Cardiac muscle cell (in vitro differentiated cells and primary cell): Measurements from ENCODE around the gene SYNGAP1. TPM values are rescaled to one million over a fixed set of nuclear protein-coding genes. Genes with fewer than 3 reads are reported as not detected.
"Not testable (repeated sequence)": the region's sequence is repeated elsewhere in the genome, so short reads cannot be mapped to it uniquely, and the experiment has no call there.

Experiments used
- DNase-seq, 2 donors: peaks; one replicate each; pipeline versions ENCODE4 v3.0.0 to v3.0.0-alpha.2; 2010 to 2017; ENCODE audit warnings: low read depth in 1 of 2, low spot score in 1 of 2
- H3K27ac ChIP-seq: fragments of 200-600 bp; sonication (generic); 2 replicates; pipeline ENCODE4 v1.5.1; 2016
- H3K27me3 ChIP-seq: fragments of 200-600 bp; sonication (generic); 2 replicates; pipeline ENCODE4 v1.6.0; 2016; ENCODE audit warnings: control low read depth
- H3K36me3 ChIP-seq: fragments of 200-600 bp; sonication (generic); 2 replicates; pipeline ENCODE4 v1.5.1; 2016; ENCODE audit warnings: control low read depth
- H3K4me1 ChIP-seq: fragments of 200-600 bp; sonication (generic); 2 replicates; pipeline ENCODE4 v1.8.1; 2017; ENCODE audit warnings: low read depth, mild to moderate bottlenecking, mixed run types
- H3K4me3 ChIP-seq: fragments of 200-600 bp; sonication (generic); 2 replicates; pipeline ENCODE4 v1.5.1; 2016; ENCODE audit warnings: mild to moderate bottlenecking
- H3K9me3 ChIP-seq: fragments of 200-600 bp; sonication (generic); 2 replicates; pipeline ENCODE4 v1.5.1; 2017; ENCODE audit warnings: low read depth, mild to moderate bottlenecking, control low read depth
- CTCF ChIP-seq: IDR thresholded peaks from 2 replicates; pipeline ENCODE4 v1.5.1; 2012; ENCODE audit warnings: low read depth, mild to moderate bottlenecking, low read length
- polyA plus RNA-seq: library from polyadenylated mRNA; unstranded; fragments of >200 nt; fragmentation: Nextera tagmentation; extraction: Ambion mirVana; gene quantifications from 2 replicates; pipeline ENCODE4 v1.2.1, GENCODE V29; 2016
- total RNA-seq: library from RNA; depleted of rRNA; stranded (reverse); fragments of >200 nt; gene quantifications from 2 replicates; pipeline ENCODE4 v1.2.3, GENCODE V29; 2016

Gene SYNGAP1
- total and polyA plus RNA-seq, 2 experiments from 2014 or later: 6.8 to 20.2 TPM

GRCh38 chr6:33377171-33377570 is 42.7 kb upstream of the SYNGAP1 start:
- Histone ChIP-seq H3K9me3 (no peaks in the 10 kb centered on the region), H3K27ac (no peak overlapping the region), H3K4me3 (no peak overlapping the region), H3K36me3 (no peaks in the 10 kb centered on the region), H3K27me3 (no peaks in the 10 kb centered on the region), H3K4me1 (peaks cover 20% of the 10 kb centered on the region)
- no peak for TF ChIP-seq CTCF
- peak in 1 of 2 donors; percentile 61 for DNase-seq

- H3K27me3 ChIP-seq, H3K4me3 ChIP-seq, DNase-seq, H3K36me3 ChIP-seq, H3K9me3 ChIP-seq, H3K27ac ChIP-seq, H3K4me1 ChIP-seq: not testable (repeated sequence)
These were observed 40.7 kb upstream of the SYNGAP1 start for GRCh38 chr6:33379184-33379583.

DNA sequence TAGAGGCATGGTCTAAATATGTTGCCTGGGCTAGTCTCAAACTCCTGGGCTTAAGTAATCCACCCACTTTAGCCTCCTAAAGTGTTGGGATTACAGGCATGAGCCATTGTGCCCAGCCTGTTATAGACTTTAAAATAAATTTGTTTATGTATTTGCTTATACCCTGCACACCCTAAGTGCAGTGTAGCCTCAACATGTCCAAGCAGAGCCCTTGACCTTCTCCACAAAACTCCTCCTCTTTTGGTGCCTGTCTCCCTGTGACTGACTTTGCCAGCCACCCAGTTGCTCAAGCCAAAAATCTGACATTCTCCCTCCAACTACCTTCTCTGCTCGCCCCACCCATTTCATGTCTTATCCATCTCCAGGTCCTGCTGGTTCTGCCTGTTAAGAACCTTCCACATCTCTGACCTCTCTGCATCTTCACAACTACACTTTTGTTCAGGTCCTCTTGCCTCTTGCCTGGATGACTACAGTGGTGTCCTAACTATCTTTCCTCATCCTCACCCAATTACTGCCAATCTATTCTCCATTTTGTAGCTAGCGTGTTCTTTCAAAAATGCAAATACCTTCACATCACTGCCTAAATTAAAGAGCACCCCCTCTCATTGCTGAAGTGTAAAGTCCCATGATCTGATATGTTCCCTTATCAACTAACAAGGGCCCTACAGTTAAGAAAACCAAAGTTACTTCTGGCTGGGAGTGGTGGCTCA is 39.4 kb upstream of the SYNGAP1 start:
- no peaks in the 10 kb centered on the region for H3K9me3 ChIP-seq
- no peaks in the 10 kb centered on the region for H3K27me3 ChIP-seq
- DNase-seq: no peak
- TF ChIP-seq CTCF: no peak
- no peaks in the 10 kb centered on the region for H3K36me3 ChIP-seq
- H3K4me1 ChIP-seq: peaks cover 5% of the 10 kb centered on the region
- H3K27ac ChIP-seq: no peak overlapping the region
- no peak overlapping the region for H3K4me3 ChIP-seq

GRCh38 chr6:33383427-33384185 is 36.3 kb upstream of the SYNGAP1 start:
- Histone ChIP-seq H3K9me3 (no peaks in the 10 kb centered on the region), H3K27me3 (no peaks in the 10 kb centered on the region), H3K4me3 (no peak overlapping the region), H3K36me3 (no peaks in the 10 kb centered on the region), H3K27ac (no peak overlapping the region), H3K4me1 (peaks cover under 1% of the 10 kb centered on the region)
- no peak for DNase-seq
- TF ChIP-seq CTCF: no peak

- Histone ChIP-seq H3K4me1 (no peaks in the 10 kb centered on the region), H3K4me3 (no peak overlapping the region), H3K27me3 (no peaks in the 10 kb centered on the region), H3K36me3 (no peaks in the 10 kb centered on the region), H3K9me3 (no peaks in the 10 kb centered on the region), H3K27ac (no peak overlapping the region)
- peak; percentile 58 for TF ChIP-seq CTCF
- DNase-seq: peak in 1 of 2 donors; percentile 78
These were observed 35.3 kb upstream of the SYNGAP1 start for GRCh38 chr6:33384581-33385020.

DNA sequence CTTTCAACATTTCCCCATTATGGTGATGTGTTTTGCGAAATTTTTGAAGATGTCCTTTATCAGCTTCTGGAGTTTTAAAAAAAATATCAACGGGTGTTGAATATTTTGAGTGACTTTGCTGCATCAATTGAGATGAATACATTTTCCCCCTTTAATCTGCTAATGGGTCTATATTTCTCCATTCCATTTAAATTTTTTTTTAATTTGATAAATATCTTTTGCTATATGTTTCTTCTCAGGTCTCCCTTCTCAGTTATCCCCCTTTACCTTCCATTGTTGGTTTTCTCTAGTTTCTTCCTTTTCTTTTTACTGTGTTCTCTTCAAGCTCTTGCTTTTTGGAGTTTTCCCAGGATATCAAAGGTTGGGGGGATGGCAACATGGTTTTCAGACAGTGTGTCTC is 29.7 kb upstream of the SYNGAP1 start:
- no peaks in the 10 kb centered on the region for H3K27me3 ChIP-seq
- TF ChIP-seq CTCF: no peak
- DNase-seq: no peak
- H3K4me3 ChIP-seq: no peak overlapping the region
- no peak overlapping the region for H3K27ac ChIP-seq
- no peaks in the 10 kb centered on the region for H3K9me3 ChIP-seq
- no peaks in the 10 kb centered on the region for H3K4me1 ChIP-seq
- no peaks in the 10 kb centered on the region for H3K36me3 ChIP-seq
